Measurements from ENCODE around the gene TTC23L. TPM values are rescaled to one million over a fixed set of nuclear protein-coding genes. Genes with fewer than 3 reads are reported as not detected.

The TTC23L gene
- total and polyA plus RNA-seq, 2 experiments from 2014 or later, result 2.2 to 2.3 TPM

- Histone ChIP-seq H3K4me3 (no peak overlapping the region), H3K9me2 (ENCODE audit: insufficient read depth) (peaks cover 6% of the 10 kb centered on the region; the same call in 1 of the 2 replicates), H3K27ac (ENCODE audit: low read depth) (no peak overlapping the region), H3F3A (replicated peaks; ENCODE audit: low read depth) (0 out of 2 replicates have a peak, but pooled peaks cover 3% of the 10 kb centered on the region), H2AFZ (no peak overlapping the region), H3K36me3 (ENCODE audit: insufficient read depth) (no peaks in the 10 kb centered on the region), H4K20me1 (replicated peaks; ENCODE audit: insufficient read depth) (no peaks in the 10 kb centered on the region), H3K4me2 (no peak overlapping the region), H3K79me2 (replicated peaks; ENCODE audit: insufficient read depth) (no peaks in the 10 kb centered on the region), H3K27me3 (ENCODE audit: insufficient read depth) (no peaks in the 10 kb centered on the region), H3K4me1 (ENCODE audit: insufficient read depth) (no peaks in the 10 kb centered on the region)
- DNase-seq (ENCODE audit: low spot score), result no peak
- TF ChIP-seq REST (IDR thresholded peaks at IDR 0.05; ENCODE audit: unreplicated experiment) (no peak), ZNF331 (CRISPR knock-in tag; IDR thresholded peaks at IDR 0.05; ENCODE audit: low read depth) (no peak), POLR2AphosphoS5 (IDR thresholded peaks at IDR 0.05; ENCODE audit: low read depth) (no peak), JUNB (IDR thresholded peaks at IDR 0.05; ENCODE audit: unreplicated experiment) (no peak), EZH2phosphoT487 (IDR thresholded peaks at IDR 0.05; ENCODE audit: unreplicated experiment) (no peak), EZH2 (IDR thresholded peaks at IDR 0.05; ENCODE audit: low read depth, unreplicated experiment) (no peak), CREB1 (CRISPR knock-in tag; IDR thresholded peaks at IDR 0.05; ENCODE audit: low read depth) (no peak), NANOG (IDR thresholded peaks at IDR 0.05; ENCODE audit: borderline replicate concordance) (no peak)
- H3K27ac Mint-ChIP-seq, result no peak overlapping the region
- H3K9me3 Mint-ChIP-seq, result no peaks in the 10 kb centered on the region; the same call in 2 of the 3 replicates
- H3K27me3 Mint-ChIP-seq (ENCODE audit: insufficient read depth, low read depth, poor library complexity), result no peaks in the 10 kb centered on the region
- peaks cover 7% of the 10 kb centered on the region; the same call in 2 of the 3 replicates for H3K36me3 Mint-ChIP-seq (ENCODE audit: low read depth)
- no peak overlapping the region for H3K4me3 Mint-ChIP-seq
- no peak for ATAC-seq
- H3K4me1 Mint-ChIP-seq, result no peaks in the 10 kb centered on the region
Measured at GRCh38 chr5:34854459-34855174, 15.7 kb downstream of the TTC23L start.

DNA sequence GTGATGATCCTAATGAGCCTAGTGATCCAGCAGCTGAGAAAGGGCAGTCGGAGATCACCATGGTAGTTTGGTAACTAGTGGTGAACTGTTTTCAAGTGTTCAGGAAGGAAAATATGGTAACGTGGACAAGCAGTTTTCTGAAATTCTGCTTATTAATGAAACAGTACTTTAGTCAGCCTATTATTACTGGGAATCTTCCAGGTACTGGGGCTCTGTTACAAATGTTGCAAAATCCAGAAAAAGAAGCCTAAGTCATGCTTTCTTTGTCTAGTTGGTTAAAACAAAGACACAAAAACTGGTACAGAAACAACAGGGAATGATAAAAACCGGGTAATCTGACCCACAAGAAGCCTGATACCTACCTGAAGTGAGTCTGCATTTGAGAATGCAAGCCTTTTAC lies 18.2 kb downstream of the TTC23L start:
- Histone ChIP-seq H3K79me2 (replicated peaks; ENCODE audit: insufficient read depth) (no peaks in the 10 kb centered on the region), H3K4me2 (no peak overlapping the region), H3K27ac (ENCODE audit: low read depth) (no peak overlapping the region), H3F3A (replicated peaks; ENCODE audit: low read depth) (0 out of 2 replicates have a peak, but pooled peaks cover 3% of the 10 kb centered on the region), H2AFZ (no peak overlapping the region), H3K36me3 (ENCODE audit: insufficient read depth) (no peaks in the 10 kb centered on the region), H3K4me3 (no peak overlapping the region), H3K4me1 (ENCODE audit: insufficient read depth) (peaks cover 4% of the 10 kb centered on the region; the same call in 1 of the 2 replicates), H3K27me3 (ENCODE audit: insufficient read depth) (no peaks in the 10 kb centered on the region), H3K9me2 (ENCODE audit: insufficient read depth) (peaks cover 4% of the 10 kb centered on the region; the same call in 1 of the 2 replicates), H4K20me1 (replicated peaks; ENCODE audit: insufficient read depth) (no peaks in the 10 kb centered on the region)
- H3K9me3 Mint-ChIP-seq, result no peaks in the 10 kb centered on the region; the same call in 2 of the 3 replicates
- H3K4me1 Mint-ChIP-seq, result peaks cover 7% of the 10 kb centered on the region; the same call in 2 of the 3 replicates
- ATAC-seq (no peak), DNase-seq (ENCODE audit: low spot score) (no peak)
- H3K4me3 Mint-ChIP-seq, result no peak overlapping the region
- H3K27me3 Mint-ChIP-seq (ENCODE audit: insufficient read depth, low read depth, poor library complexity), result no peaks in the 10 kb centered on the region
- H3K27ac Mint-ChIP-seq, result no peak overlapping the region
- TF ChIP-seq, protein P1, sequence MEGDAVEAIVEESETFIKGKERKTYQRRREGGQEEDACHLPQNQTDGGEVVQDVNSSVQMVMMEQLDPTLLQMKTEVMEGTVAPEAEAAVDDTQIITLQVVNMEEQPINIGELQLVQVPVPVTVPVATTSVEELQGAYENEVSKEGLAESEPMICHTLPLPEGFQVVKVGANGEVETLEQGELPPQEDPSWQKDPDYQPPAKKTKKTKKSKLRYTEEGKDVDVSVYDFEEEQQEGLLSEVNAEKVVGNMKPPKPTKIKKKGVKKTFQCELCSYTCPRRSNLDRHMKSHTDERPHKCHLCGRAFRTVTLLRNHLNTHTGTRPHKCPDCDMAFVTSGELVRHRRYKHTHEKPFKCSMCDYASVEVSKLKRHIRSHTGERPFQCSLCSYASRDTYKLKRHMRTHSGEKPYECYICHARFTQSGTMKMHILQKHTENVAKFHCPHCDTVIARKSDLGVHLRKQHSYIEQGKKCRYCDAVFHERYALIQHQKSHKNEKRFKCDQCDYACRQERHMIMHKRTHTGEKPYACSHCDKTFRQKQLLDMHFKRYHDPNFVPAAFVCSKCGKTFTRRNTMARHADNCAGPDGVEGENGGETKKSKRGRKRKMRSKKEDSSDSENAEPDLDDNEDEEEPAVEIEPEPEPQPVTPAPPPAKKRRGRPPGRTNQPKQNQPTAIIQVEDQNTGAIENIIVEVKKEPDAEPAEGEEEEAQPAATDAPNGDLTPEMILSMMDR (conservative IDR thresholded peaks at IDR 0.05; ENCODE audit: low read depth in 2 of 2), result no peak
- no peak for TF ChIP-seq STAT1 (IDR thresholded peaks at IDR 0.05; ENCODE audit: unreplicated experiment)
- TF ChIP-seq REST (IDR thresholded peaks at IDR 0.05; ENCODE audit: unreplicated experiment), result no peak
- no peak for TF ChIP-seq ZNF114 (CRISPR knock-in tag; IDR thresholded peaks at IDR 0.05)
- H3K36me3 Mint-ChIP-seq (ENCODE audit: low read depth), result peaks cover 7% of the 10 kb centered on the region; the same call in 1 of the 3 replicates
